ENCODE measurements around the gene NLRP5. TPM values are rescaled to one million over a fixed set of nuclear protein-coding genes. Genes with fewer than 3 reads are reported as not detected.
"Not testable (repeated sequence)": the region's sequence is repeated elsewhere in the genome, so short reads cannot be mapped to it uniquely, and the experiment has no call there.

Gene NLRP5
- total and polyA plus RNA-seq, 2 of the 4 experiments (the other 2 are of a cell fraction), result not detected

GRCh38 chr19:56097776-56098175 lies 111.2 kb downstream of the NLRP5 start:
- no peak for DNase-seq
- H3K14ac ChIP-seq (replicated peaks; ENCODE audit: low read depth, low read length), result no peak overlapping the region
- H2BK20ac ChIP-seq (ENCODE audit: low read depth, low read length), result no peak overlapping the region
- intact Hi-C loops (cut with micrococcal nuclease) (no loop called here), in situ Hi-C loops (cut with MboI; ENCODE audit: low sequenced_read_pairs) (no loop called here), dilution Hi-C loops (cut with HindIII; ENCODE audit: low sequenced_read_pairs, unreplicated experiment) (no loop called here)
- no peak for ATAC-seq (ENCODE audit: low read depth)
- H4K8ac ChIP-seq (ENCODE audit: low read depth in 2 of 2, low read length in 2 of 2), result no peak overlapping the region
- no peaks in the 10 kb centered on the region for H3K27me3 ChIP-seq (ENCODE audit: control insufficient read depth, insufficient read depth, low read length)
- no peak overlapping the region for H3K4me2 ChIP-seq (ENCODE audit: low read depth, low read length)
- H3K27ac ChIP-seq (ENCODE audit: insufficient read depth, low read length), result no peak overlapping the region
- no peak overlapping the region for H2AFZ ChIP-seq (replicated peaks; ENCODE audit: low read length, poor library complexity)
- H3K9me1 ChIP-seq (ENCODE audit: insufficient read depth, low read length), result no peaks in the 10 kb centered on the region
- CTCF ChIA-PET, result no interaction called here
- POLR2A ChIA-PET (ENCODE audit: unreplicated experiment), result no interaction called here
- peaks cover 54% of the 10 kb centered on the region for H3K36me3 ChIP-seq (ENCODE audit: control insufficient read depth, insufficient read depth, low read length)
- H3K18ac ChIP-seq (ENCODE audit: low read depth, low read length), result no peak overlapping the region
- H2AK9ac ChIP-seq (replicated peaks; ENCODE audit: low read depth, low read length, poor library complexity), result peak overlapping the region; percentile 37
- no peak overlapping the region for H3K56ac ChIP-seq (ENCODE audit: extremely low read depth, insufficient read depth, low read length)
- H3K79me1 ChIP-seq (ENCODE audit: low read depth in 1 of 2, low read length in 2 of 2), result peaks cover 14 to 33% of the 10 kb centered on the region in 2 experiments
- WGBS, 2 experiments (ENCODE audit: extremely low coverage in 2 of 2, insufficient read length in 1 of 2), result 92% methylated on average over 2 of the region's 7 CpGs; no CpG with 5 or more reads in 1 of the 2 experiments
- no peaks in the 10 kb centered on the region for H3K4me1 ChIP-seq (ENCODE audit: control insufficient read depth, insufficient read depth, low read length)
- no TSS peak for BruUV-seq (replicated peaks)
- no peak overlapping the region for H2AK5ac ChIP-seq (ENCODE audit: low read depth, low read length)
- no peak overlapping the region for H4K5ac ChIP-seq (ENCODE audit: low read depth, low read length)
- no peak overlapping the region for H2BK5ac ChIP-seq (ENCODE audit: low read depth, low read length, poor library complexity, severe bottlenecking)
- H4K91ac ChIP-seq (ENCODE audit: insufficient read depth, low read depth, low read length), result no peak overlapping the region
- H3K9me3 ChIP-seq (ENCODE audit: control insufficient read depth, insufficient read depth, low read length), result peaks cover 8% of the 10 kb centered on the region
- H3K4me3 ChIP-seq (ENCODE audit: insufficient read depth, low read depth, low read length), result no peak overlapping the region
- H2BK120ac ChIP-seq (ENCODE audit: low read depth, low read length), result no peak overlapping the region
- H3K4ac ChIP-seq (ENCODE audit: low read depth, low read length), result no peak overlapping the region
- H4K20me1 ChIP-seq (ENCODE audit: insufficient read depth, low read length), result peaks cover 27% of the 10 kb centered on the region
- no peak for TF ChIP-seq POLR2A (IDR thresholded peaks at IDR 0.05; ENCODE audit: low read depth, low read length)
- no peak for TF ChIP-seq NFE2L2 (IDR thresholded peaks at IDR 0.05; ENCODE audit: low read depth, low read length)
- TF ChIP-seq CEBPB (IDR thresholded peaks at IDR 0.05; ENCODE audit: low read depth, low read length), result no peak
- TF ChIP-seq, protein P1, sequence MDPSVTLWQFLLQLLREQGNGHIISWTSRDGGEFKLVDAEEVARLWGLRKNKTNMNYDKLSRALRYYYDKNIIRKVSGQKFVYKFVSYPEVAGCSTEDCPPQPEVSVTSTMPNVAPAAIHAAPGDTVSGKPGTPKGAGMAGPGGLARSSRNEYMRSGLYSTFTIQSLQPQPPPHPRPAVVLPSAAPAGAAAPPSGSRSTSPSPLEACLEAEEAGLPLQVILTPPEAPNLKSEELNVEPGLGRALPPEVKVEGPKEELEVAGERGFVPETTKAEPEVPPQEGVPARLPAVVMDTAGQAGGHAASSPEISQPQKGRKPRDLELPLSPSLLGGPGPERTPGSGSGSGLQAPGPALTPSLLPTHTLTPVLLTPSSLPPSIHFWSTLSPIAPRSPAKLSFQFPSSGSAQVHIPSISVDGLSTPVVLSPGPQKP (IDR thresholded peaks at IDR 0.05; ENCODE audit: borderline replicate concordance, low read depth, low read length), result no peak
- TF ChIP-seq RCOR1 (IDR thresholded peaks at IDR 0.05; ENCODE audit: insufficient replicate concordance, low read length), result no peak
- TF ChIP-seq BHLHE40 (IDR thresholded peaks at IDR 0.05; ENCODE audit: low read depth, low read length), result no peak
- TF ChIP-seq MXI1 (IDR thresholded peaks at IDR 0.05; ENCODE audit: borderline replicate concordance, low read depth, low read length), result no peak
- TF ChIP-seq FOS (IDR thresholded peaks at IDR 0.05; ENCODE audit: low read depth, low read length), result no peak
- H3K9ac ChIP-seq (ENCODE audit: low read depth, low read length), result no peak overlapping the region
- H3K23ac ChIP-seq (ENCODE audit: low read depth, low read length), result no peak overlapping the region
- H2BK15ac ChIP-seq (ENCODE audit: low read depth, low read length), result no peak overlapping the region

DNA sequence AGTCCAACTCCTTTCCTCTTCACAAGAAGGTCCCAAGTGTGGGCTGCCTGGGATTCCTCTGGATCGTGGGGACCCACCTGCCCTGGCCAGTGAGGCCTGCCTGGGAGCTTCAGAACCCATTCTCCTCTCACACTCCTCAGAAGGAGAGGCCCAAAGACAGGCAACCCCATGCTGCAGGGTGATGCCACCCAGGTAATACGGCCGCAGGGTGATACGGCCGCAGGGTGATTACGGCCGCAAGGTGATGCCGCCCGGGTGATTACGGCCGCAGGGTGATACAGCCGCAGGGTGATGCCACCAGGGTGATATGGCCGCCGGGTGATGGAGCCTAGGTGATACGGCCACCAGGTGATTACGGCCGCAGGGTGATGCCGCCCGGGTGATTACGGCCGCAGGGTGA lies 111.7 kb downstream of the NLRP5 start:
- H3K27me3 ChIP-seq (ENCODE audit: control insufficient read depth, insufficient read depth, low read length); CTCF ChIA-PET; H3K9me3 ChIP-seq (ENCODE audit: control insufficient read depth, insufficient read depth, low read length); H2AK5ac ChIP-seq (ENCODE audit: low read depth, low read length); ATAC-seq (ENCODE audit: low read depth); H2BK120ac ChIP-seq (ENCODE audit: low read depth, low read length); DNase-seq; dilution Hi-C loops (cut with HindIII; ENCODE audit: low sequenced_read_pairs, unreplicated experiment); H3K14ac ChIP-seq (replicated peaks; ENCODE audit: low read depth, low read length); H3K4me3 ChIP-seq (ENCODE audit: insufficient read depth, low read depth, low read length); H2AK9ac ChIP-seq (replicated peaks; ENCODE audit: low read depth, low read length, poor library complexity); H4K91ac ChIP-seq (ENCODE audit: insufficient read depth, low read depth, low read length); H3K4me1 ChIP-seq (ENCODE audit: control insufficient read depth, insufficient read depth, low read length); intact Hi-C loops (cut with micrococcal nuclease); H3K23ac ChIP-seq (ENCODE audit: low read depth, low read length); H2BK15ac ChIP-seq (ENCODE audit: low read depth, low read length); BruUV-seq (replicated peaks); H3K9ac ChIP-seq (ENCODE audit: low read depth, low read length); H3K4ac ChIP-seq (ENCODE audit: low read depth, low read length); H3K4me2 ChIP-seq (ENCODE audit: low read depth, low read length); in situ Hi-C loops (cut with MboI; ENCODE audit: low sequenced_read_pairs); H3K27ac ChIP-seq (ENCODE audit: insufficient read depth, low read length); H2AFZ ChIP-seq (replicated peaks; ENCODE audit: low read length, poor library complexity); H2BK5ac ChIP-seq (ENCODE audit: low read depth, low read length, poor library complexity, severe bottlenecking); H4K5ac ChIP-seq (ENCODE audit: low read depth, low read length); H3K9me1 ChIP-seq (ENCODE audit: insufficient read depth, low read length); H4K8ac ChIP-seq (ENCODE audit: low read depth in 2 of 2, low read length in 2 of 2); H2BK20ac ChIP-seq (ENCODE audit: low read depth, low read length); POLR2A ChIA-PET (ENCODE audit: unreplicated experiment); H3K56ac ChIP-seq (ENCODE audit: extremely low read depth, insufficient read depth, low read length); H3K18ac ChIP-seq (ENCODE audit: low read depth, low read length): not testable (repeated sequence)
- H3K79me1 ChIP-seq (ENCODE audit: low read depth in 1 of 2, low read length in 2 of 2), result peaks cover 9 to 30% of the 10 kb centered on the region in 2 experiments
- peaks cover 52% of the 10 kb centered on the region for H3K36me3 ChIP-seq (ENCODE audit: control insufficient read depth, insufficient read depth, low read length)
- peaks cover 28% of the 10 kb centered on the region for H4K20me1 ChIP-seq (ENCODE audit: insufficient read depth, low read length)
- 97% methylated on average over 6 of the region's 21 CpGs; no CpG with 5 or more reads in 1 of the 2 experiments for WGBS, 2 experiments (ENCODE audit: extremely low coverage in 2 of 2, insufficient read length in 1 of 2)
